Stimulated activated CD4-positive, alpha-beta T cell treated with anti-CD3 and anti-CD28 coated beads, Interleukin-4, amount 100 ng/mL, for 1 hour (primary cell): ENCODE measurements around the gene S100A2.

Source experiments
- DNase-seq: peaks from one replicate; pipeline ENCODE4 v3.0.0-alpha.2; 2020

S100A2 gene

DNA sequence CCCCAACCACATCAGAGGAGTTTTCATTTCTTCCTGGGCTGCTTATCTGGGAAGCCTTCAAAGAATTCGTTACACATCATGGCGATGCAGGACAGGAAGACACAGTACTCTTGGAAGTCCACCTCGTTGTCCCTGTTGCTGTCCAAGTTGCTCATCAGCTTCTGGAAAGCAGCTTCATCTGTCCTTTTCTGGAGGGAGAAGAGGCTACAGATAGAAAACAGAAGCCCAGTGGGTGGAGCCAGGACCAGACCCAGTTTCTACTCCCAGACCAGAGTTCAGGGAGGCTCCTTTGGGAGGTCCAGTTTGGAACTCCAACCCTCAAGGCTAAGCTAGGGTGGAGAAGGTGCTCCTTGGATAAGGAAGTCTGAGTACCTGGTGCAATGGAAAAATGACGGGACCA lies 21.9 kb downstream of the S100A2 start:
- DNase-seq = no peak

DNA sequence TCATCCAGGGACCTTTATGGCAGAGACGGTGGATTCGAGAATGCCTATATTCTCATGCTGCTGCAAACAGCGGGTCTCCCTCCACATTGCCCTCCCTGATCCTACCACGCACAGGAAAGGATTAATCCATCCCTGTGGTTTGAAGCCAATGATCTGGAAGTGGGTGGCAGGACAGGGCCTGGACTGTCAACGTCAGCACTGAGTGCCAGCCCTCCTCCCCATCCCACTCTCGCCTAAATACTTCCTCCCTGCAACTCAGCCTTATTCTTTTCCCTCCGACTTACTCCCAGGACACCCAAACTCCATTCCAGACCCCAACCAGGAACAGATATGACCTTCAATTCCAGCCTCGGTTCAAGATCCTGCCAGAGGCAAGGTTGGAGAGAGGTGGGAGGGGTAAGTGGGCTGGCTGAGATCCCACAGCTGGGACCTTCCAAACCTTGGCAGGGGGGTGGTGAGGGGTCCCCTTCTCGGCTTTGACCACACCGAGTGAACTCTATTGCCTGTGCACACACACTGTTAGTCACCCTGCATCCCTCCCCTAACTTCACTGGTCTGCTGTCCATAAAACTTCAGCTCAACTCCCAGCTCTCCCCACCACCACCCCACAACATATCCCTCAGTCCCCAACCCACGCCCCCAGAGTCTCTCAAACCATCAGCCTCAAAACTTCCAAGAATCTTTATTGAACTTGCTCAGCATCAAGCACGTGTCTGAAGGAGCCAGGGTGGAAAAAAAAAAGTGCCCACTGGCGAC lies 22.5 kb downstream of the S100A2 start:
- no peak for DNase-seq

DNA sequence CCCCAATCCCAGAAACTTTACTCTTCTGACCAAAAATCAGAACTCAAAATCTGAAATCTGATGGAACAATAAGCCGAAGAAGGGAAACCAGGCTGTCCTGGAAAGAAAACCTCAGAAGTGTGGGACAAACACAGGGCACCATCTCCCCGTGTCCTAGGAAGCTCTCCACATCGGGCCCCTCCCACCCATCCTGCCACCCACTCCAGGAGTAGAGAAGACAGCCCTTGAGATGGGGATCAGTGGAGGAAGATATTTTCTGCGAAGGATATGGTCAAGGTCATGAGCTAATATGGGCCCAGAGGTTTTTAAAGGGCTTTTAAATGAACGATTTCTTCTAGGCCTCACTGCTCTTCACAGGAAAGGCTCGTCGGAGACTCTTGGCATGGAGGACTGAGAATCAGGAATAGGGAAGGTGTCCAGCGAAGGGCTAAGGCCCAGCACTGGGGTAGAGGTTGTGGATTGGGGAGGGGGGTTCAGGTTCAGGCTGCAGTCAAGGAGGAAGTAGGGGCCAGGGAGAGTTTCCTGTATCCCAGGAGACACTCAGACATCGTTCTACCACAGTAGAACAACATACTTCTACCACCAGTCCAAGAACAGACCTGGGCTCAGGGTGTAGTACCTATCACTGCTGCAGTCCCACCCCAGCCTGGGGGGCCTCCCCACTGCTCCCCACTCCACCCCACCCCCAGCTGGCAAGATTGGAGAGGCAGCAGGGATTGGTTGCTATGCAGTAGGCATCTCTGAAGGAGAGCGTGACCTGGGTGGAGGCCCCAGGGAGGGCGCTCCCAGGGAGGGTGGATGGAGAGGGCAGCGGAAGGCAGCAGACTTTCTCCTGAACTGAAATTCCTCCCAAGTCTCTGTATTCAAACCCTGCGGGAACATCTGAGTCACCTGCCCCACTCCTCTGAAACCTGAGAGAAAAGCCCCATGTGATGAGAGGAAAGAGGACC lies 23.7 kb downstream of the S100A2 start:
- DNase-seq = no peak

DNA sequence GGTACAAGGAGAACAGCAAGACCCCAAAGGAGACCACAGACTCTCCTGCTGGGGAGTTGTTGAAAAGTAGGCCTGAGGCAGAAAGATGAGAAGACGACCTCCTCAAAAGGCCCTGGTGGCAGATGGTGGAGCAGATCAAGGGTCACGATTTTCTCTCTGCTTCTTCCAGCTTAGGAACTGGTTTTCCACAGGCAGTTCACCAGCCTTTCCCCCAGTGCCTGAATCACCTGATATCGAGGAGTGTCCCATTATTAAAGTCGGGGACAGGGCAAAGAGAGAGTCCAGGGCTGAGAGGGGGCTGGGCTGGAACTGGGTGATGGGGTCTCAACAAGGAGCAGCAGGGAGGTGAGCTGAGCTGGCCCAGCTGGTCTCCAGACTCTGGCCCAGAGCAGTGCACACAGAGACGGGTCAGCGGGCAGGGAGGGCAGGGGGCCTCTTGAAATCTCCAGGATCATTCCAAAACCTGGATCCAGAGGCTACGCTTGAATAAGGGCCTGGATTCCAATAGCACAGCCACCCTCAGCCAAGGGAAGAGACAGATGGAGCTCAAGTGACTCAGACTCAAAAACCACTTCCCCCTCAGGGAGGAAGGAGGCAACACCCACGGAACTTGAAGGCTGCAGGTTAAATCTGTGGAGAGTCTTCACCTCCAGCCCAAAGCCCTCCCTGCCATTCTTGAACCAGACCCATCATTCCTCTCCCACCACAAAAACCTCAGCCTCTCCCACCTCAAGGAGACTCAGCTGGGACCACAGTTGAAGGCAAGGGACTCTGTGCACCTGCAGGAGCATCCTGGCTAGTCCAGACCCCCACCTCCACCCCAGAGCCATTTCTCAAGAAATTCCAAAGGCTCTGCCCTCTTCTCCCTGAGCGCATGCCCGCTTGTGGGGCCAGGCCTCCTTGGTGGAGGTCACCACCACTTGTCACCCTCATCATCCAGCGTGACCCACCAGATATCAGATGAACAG lies 25.0 kb downstream of the S100A2 start, which contains the start of gene S100A5:
Gene S100A5 (minus strand): TSS at position 541 of the 968 bp plus-strand sequence. CDS start 743 bp downstream, outside the sequence.
- peak; percentile 31 for DNase-seq

DNA sequence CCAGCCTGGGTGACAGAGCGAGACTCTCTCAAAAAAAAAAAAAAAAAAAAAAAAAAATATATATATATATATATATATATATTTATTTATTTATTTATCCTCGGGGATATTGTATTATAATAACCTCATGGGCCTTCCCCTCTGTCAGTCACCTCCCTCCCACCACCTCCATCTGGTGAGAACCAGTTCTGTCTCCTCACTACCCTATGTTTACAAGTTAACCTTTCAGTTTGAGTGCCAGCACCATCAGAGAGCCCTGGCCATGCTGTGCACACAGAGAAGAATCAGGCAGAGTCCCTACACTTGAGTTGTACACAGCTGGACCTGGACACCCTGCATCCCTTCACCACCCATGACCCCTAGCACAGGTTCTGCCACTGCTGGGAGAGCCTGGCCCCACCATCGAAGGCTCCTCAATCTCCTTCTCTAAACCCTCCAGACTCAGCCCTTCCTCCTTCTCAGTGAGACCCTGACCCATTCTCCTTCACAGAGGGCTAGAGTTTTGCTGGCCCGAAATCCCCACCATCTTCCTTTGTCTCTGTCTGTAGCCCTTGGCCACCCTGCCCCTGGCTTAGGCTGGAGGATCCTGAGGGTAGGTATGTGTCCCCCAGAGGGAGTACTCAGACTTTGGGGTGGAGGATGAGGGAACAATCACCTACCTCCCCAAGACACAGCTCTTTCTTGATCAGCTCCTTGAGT lies 26.1 kb downstream of the S100A2 start:
- DNase-seq = no peak

DNA sequence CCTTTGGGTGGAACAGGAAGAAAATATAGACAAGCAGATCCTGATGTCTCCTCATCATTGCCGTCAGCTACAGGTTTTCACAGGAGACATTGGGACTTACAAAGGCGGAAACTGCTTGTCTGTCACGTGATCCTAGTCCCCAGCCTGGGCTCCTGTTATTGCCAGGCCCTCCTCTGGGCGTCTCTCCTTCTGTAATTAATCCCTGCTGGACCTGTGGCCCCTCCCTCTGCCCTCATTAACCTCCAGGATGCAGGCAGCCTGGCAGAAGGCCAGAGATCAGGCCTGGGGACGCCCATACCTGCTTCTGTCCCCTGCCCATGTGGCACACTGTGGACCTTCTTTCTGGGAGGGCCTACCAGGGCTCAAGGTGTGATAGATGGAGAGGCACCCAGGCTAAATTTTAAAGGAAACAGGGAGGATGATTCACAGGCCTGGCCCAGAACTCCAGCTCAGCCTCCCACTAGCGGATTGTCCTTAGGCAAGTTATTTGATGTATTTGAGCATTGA lies 27.3 kb downstream of the S100A2 start:
- DNase-seq = no peak

DNA sequence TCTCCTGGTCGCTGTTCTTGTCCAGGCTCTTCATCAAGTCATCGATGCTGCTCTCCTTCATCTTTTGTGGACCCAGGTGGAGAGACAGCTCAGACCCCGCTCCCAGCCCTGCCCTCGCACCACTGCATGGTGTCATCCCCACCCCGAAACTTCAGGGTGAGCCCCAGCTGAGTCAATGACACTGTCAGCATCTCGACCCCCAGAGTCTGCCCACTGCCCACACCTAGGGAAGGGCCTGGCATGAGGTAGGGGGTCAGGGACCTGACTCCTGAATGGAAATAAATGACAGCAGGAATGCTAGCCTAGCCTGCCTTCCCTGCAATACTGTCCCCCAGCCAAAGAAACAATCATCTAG lies 28.3 kb downstream of the S100A2 start:
- DNase-seq = no peak

DNA sequence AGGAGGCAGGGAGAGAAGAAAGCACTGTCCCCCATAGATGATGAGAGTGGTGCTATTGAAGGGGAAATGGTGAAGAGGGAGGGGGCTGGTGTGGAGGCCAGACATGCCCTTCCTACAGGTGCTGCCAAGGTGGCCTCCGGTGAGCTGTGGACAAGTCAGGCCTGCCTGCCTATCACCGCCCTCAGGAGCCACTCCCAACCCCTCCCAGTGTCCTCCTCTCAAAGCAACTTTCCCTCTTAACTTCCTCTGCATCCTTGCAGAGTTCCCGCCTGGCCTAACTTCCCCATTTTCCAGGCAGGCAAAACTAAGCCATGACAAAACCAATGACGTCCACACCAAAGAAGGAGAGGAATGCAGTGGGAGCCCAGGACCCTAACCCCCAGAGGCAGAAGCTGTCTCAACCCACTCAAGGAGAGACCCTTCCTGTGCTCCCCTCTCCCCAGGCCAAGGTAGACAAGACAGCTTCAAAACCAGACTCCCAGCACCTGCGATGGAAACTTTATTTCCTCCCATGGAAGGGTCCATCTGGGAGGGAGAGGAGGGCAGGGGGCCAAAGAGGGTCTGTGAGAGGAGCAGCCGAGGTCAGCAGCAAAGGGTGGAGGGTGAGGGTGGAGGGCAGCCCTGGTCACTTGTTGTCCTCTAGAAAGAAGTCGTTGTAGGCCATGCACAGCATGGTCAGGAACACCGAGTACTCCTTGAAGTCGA lies 28.8 kb downstream of the S100A2 start:
- no peak for DNase-seq

DNA sequence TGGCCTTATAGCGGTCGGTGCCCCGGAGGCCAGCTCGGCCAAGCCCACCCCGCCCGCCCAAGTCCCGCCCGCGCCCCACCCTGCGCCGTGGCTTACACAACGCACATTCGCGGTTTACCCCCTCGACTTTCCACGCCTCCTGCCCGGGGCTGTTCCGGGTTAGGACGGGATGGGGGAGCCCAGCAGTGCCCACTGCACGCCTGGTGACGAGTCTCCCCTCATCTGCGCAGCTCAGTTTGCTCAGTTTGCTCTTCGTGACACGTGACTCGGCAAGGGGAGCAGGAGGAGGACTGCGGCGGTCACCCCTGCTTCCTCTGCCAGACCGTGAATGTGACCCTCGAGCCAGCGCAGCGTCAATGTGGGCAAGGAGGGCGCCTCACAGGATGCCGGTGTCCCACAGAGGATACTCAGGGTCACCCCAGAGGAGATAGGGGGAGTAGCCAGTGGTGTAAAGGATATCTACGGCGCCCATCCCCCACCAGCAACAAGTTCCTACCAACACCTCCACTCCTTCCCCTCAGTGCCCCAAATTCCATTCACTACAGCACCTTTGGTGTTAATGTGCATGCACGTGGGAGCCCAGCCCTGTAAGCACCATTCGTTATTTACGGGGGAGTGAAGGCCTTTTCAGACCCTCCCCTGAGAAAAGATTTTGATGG lies 29.5 kb downstream of the S100A2 start:
- DNase-seq = peak; percentile 79

DNA sequence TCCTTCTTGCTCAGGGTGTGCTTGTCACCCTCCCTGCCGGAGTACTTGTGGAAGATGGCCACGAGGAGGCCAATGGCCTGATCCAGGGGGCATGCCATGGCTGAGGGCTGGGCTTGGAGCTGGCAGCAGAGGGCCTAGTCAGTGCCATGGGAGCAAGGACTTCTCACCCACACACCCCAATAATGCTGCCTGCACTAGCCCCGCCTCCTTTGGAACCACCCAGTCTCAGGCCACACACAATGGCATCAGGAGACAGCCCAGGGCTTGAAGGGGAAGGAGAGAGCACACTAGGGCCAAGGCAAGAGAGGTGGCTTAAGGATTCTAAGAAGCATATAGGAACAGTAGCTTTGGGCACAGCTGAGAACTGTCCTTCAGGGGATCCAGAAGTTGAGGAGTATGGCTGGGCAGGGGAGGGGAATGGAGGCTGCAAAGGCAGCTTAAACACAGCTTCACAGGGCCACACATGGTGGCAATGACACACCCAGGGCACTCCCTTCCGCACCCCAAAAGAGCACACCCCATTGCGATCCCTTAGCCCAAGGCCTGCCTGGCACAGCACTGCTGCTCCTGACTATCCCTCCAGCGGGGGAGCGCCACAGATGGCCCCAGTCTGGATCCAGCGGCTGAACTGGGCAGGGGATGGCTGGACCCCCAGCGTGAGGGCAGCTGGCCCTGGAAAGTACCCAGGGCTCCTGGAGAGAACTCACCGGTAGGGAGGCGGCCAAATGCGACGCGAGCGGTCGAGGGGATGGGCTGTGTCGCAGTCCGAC lies 30.2 kb downstream of the S100A2 start, which contains the start of gene S100A6:
Gene S100A6 (minus strand): TSS at position 750 of the 770 bp plus-strand sequence. CDS start 652 bp downstream, at position 98.
- DNase-seq = peak; percentile 39

DNA sequence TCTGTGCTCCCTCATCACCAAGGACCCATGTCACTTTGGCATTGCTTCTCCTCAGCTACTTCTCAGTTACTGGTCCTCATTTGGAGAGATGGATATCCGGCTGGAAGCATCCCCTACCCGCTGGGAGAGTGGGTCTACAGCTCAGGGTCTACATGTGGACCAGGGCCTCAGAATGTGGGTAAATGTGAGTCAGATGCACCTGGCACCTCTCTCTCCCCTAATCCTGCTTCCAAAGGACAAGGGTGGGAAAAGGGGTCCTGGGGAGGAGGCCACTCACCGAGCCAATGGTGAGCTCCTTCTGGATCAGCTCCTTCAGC lies 30.8 kb downstream of the S100A2 start:
- no peak for DNase-seq

DNA sequence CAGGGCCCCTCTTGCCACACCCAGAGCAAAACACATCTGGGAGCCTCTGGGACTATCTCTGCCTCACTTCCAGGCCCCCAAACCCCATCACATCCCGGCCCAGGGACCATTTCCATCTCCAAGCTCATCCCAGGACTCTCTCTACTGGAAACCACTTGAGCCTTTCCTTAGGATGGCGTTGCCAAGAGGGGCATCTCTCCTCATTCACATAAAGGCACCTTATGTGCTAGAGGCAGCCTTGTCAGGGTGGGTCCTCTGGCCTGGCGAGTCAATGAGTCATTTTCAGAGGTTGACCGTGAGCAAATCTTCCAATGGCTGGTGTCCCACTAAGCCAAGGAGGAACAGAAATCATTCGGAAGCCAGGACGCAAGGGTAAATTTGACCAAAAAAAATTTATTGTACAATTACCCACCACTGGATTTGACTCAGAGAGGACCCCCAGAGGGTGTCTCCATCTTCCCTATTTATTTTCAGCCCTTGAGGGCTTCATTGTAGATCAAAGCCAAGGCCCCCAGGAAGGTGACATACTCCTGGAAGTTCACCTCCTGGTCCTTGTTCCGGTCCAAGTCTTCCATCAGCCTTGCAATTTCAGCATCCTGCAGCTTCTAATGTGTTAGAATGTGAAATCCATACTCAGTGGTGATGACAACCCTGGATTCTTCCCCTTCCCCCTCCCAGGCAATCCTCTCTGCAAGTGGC lies 31.3 kb downstream of the S100A2 start:
- DNase-seq = no peak

DNA sequence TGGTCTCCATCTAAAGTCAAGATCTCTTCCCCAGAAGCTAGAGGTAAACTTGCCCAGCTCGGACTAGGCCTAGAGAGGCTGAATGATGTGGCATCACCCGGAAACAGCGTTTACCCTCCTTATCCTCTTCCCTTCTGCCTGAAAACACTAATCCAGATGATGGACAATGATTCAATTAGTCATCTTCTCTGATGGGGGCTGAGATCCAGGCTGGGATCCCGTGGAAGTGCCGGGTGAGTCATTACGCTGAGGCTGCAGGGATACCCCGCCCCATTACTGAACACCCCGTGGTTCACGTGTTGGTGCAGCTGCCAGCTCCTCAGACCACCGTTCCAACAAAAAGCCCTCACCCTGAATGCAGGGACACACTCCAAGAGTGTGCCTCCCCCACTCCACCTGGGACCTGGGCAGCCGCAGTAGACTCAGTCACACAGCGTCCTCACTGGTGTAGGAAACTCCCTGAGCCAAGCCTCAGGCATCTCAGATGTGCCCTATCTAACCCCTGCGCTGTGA lies 31.9 kb downstream of the S100A2 start:
- DNase-seq = no peak

DNA sequence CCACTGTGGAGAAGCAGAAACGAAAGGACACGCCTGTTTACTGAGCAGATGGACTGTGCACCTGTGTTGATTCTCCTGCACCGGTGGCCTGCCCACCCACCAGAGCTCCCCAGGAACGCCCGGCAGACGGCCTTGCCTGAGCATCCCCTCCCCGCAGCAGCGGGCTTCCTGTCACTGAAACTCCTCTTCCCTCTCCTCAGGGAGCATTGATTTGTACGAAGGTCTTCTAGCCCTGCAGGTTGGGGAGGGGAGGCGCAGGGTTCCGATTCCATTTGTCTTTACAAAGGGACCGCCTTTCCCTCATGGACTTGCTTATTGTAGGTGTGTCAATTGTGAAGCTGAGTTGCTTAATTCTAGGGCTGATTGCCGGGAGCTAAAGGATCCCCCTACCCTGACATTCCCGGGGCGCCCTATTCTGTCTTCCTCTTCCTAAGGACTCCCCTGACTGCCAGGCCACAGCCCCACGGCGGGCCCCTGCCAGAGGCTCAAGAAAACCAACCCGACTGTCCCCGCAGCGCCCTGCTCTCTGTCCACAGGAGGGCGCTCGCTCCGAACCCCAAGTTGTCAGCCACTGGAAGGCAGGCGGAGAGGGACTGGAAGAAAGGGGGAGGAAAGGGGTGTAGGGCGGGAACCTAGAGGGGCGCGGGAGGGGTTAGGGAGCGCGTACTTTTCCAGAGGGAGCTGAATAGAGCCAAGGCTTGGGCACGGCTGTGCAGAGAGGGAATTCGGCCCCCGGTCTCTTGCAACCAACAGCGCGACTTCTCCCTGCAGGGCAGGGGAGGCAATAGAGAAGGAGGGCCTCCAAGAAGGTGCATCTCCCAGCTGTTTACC lies 32.7 kb downstream of the S100A2 start:
- DNase-seq = peak; percentile 78

DNA sequence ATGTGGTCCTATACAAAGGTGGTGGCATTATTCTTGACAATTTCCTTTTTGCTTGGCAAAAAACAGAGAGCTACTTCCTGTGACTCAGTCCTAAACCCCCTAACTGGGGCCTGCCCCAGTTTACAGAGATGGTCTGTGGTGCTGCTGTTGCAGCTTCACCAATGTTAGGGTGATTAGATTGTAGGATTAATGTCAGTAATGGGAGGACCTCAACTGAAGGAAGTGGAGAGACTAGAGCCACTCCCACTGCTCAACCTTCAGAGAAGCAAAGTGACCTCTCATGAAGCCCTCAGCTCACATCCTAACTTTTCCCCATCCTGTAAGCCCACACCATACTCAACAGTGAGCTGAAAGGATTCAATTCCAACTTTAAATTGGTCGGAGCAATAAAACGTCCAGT lies 33.5 kb downstream of the S100A2 start:
- DNase-seq = peak; percentile 22

DNA sequence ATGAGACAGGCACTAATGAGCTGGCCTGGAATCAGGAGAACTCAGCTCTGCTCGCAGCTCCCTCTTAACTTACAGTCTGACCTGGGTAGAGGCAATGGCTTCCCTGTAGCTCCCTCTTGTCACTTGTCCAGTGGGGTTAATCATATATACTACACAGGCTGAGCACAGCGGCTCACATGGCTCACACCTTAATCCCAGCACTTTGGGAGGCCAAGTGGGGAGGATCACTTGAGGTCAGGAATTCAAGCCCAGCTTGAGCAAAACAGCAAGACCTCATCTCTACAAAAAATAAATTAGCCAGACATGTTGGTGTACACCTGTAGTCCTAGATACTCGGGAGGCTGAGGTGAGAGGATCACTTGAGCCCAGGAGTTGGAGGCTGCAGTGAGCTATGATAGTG lies 34.0 kb downstream of the S100A2 start:
- DNase-seq = no peak

DNA sequence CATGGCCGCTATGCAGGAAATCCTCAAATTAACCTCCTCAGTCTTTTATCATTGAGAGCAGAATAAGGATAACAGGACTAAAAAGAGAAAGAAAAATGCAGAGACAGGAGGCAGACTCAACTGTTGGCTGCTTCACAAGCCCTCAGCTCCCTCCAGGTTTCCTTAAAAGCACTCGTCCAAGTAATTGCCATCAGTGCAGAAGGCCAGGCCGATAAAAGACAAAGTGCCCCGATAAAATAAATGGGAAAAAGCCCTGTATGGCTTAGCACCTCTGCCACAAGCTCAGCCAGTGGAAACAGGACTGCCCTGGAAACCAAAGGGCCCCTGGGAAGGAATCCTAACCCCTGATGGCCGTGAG lies 38.0 kb downstream of the S100A2 start:
- DNase-seq = no peak

DNA sequence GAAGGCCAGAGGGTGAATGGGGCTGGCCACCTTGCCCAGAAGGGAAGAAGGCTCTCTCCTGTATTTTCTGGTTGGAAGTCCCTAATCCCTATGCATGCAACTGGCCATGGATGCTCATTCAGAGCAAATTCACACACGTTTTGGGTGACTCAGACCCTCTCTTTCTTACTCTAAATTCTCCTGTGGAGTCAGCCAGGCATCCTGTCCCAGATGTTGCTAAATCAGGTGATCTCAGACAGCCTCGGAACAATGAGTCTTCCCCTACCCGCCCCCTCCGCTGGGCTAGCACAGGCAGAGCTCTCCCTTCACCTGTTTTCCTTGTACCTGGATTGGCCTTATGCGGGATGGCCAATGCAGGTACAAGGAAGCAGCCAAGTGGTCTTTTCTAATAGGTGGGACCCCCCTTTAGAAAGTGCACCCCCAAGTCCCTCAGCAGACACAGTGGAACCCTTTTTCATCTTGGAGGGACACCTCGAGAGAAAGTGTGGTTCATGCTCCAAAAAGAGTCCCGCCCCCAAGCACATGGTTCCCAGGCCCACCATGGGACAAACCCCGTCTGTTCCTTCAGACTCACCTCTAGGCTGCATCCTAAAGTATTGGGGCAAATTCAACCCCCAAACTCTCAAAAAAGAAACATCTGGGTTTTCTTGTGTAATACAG lies 38.5 kb downstream of the S100A2 start:
- DNase-seq = no peak
